Measurements from ENCODE around the gene NRDC.
"Not testable (repeated sequence)": the region's sequence is repeated elsewhere in the genome, so short reads cannot be mapped to it uniquely, and the experiment has no call there.

NRDC gene

DNA sequence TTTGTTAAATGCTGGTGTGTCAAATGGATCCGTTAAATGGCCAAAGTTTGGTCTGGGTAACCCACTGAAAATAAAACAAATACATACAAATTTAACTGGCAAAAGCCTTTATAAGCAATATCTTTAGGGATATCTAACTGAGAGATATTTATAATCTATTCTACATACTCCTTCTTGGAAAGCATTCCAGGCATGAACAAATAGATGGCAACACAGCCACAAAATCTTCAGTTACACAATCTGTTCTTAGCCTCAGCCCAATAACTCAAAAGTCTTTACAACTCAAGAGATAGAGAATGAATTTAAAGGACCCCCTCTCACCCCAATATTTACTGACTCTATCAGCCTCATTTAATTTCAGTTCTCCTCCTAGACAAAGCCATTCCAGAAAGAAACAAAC, 58.7 kb downstream of the NRDC start (continued):
- TF ChIP-seq ZNF549 (tag by site-specific recombination; IDR thresholded peaks at IDR 0.05) (no peak), ZNF140 (tag by site-specific recombination; IDR thresholded peaks at IDR 0.05) (no peak), ZNF335 (tag by site-specific recombination; conservative IDR thresholded peaks at IDR 0.05) (no peak)
- TF ChIP-seq, protein P1, sequence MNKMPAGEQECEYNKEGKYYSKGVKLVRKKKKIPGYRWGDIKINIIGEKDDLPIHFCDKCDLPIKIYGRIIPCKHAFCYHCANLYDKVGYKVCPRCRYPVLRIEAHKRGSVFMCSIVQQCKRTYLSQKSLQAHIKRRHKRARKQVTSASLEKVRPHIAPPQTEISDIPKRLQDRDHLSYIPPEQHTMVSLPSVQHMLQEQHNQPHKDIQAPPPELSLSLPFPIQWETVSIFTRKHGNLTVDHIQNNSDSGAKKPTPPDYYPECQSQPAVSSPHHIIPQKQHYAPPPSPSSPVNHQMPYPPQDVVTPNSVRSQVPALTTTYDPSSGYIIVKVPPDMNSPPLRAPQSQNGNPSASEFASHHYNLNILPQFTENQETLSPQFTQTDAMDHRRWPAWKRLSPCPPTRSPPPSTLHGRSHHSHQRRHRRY (tag by site-specific recombination; IDR thresholded peaks at IDR 0.05): no peak

DNA sequence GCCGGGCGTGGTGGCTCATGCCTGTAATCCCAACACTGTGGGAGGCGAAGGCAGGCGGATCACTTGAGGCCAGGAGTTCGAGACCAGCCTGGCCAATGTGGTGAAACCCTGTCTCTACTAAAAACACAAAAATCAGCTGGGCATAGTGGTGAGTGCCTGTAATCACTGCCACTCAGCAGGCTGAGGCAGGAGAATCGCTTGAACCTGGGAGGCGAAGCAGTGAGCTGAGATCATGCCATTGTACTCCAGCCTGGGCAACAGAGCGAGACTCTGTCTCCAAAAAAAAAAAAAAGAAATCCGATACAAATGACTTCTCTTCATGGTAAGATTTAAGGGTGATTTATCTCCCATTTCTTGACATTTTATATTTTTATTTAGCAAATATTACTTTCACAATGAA, 59.5 kb downstream of the NRDC start:
- H3K27ac ChIP-seq (ENCODE audit: extremely low read depth, low read depth, low read length); H3K9me3 ChIP-seq (ENCODE audit: control insufficient read depth, insufficient read depth, low read depth, low read length); H3K4me3 ChIP-seq (ENCODE audit: low read depth, low read length); POLR2A ChIA-PET; H3K4me1 ChIP-seq (ENCODE audit: control insufficient read depth, insufficient read depth, low read length); CTCF ChIA-PET: not testable (repeated sequence)
- H3K36me3 ChIP-seq (ENCODE audit: control insufficient read depth in 2 of 2, insufficient read depth in 1 of 2, low read length in 2 of 2): peaks cover 28 to 65% of the 10 kb centered on the region in 2 experiments

DNA sequence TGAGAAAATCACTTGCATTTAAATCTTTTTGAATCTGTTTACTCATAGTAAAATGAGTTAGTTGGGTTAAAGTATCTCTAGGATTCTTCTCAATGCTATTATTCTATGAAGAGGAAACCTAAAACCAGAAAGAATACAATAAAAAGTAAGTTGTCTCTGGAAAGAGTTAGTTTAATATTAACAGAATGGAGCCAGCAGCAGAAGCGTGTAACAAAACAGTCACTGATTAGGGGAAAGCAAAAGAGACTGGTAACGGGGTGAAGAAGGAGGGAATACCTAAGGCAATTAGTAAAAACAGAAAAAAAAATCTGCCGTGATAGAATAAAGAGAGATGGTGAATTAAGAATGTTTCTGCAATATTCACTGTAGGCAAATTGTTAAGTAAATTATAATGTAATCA, 60.0 kb downstream of the NRDC start:
- TF ChIP-seq SP2 (tag by site-specific recombination; IDR thresholded peaks at IDR 0.05) (no peak), SETDB1 (IDR thresholded peaks at IDR 0.05; ENCODE audit: insufficient read length, low read length) (no peak), ZNF324 (tag by site-specific recombination; IDR thresholded peaks at IDR 0.05) (no peak), ZNF560 (tag by site-specific recombination; IDR thresholded peaks at IDR 0.05; ENCODE audit: borderline replicate concordance) (no peak), ZNF121 (tag by site-specific recombination; IDR thresholded peaks at IDR 0.05) (no peak), KLF8 (tag by site-specific recombination; IDR thresholded peaks at IDR 0.05) (no peak)
- TF ChIP-seq, protein P2, sequence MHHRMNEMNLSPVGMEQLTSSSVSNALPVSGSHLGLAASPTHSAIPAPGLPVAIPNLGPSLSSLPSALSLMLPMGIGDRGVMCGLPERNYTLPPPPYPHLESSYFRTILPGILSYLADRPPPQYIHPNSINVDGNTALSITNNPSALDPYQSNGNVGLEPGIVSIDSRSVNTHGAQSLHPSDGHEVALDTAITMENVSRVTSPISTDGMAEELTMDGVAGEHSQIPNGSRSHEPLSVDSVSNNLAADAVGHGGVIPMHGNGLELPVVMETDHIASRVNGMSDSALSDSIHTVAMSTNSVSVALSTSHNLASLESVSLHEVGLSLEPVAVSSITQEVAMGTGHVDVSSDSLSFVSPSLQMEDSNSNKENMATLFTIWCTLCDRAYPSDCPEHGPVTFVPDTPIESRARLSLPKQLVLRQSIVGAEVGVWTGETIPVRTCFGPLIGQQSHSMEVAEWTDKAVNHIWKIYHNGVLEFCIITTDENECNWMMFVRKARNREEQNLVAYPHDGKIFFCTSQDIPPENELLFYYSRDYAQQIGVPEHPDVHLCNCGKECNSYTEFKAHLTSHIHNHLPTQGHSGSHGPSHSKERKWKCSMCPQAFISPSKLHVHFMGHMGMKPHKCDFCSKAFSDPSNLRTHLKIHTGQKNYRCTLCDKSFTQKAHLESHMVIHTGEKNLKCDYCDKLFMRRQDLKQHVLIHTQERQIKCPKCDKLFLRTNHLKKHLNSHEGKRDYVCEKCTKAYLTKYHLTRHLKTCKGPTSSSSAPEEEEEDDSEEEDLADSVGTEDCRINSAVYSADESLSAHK (tag by site-specific recombination; IDR thresholded peaks at IDR 0.05): no peak

DNA sequence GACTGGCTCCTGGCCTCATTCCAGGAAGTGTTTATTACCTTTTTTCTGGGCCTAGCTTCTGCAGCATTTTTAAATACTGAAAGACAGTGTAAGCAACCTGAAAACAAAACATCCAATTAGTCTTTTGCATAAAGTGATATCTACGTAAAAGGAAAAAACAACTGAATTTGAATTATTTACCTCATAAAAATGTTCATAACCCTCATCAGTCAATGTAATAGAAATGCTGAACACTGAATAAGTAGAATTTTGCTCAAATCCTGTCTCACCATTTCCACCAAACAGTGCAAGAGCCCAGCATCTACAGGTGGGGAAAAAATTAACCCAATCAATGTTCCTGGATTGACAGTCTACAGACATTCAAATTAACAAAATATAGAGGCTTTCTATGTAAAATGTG, 64.0 kb downstream of the NRDC start:
- Histone ChIP-seq H3K4me1 (ENCODE audit: control insufficient read depth, insufficient read depth, low read length) (no peaks in the 10 kb centered on the region), H3K9me3 (ENCODE audit: control insufficient read depth, insufficient read depth, low read depth, low read length) (no peaks in the 10 kb centered on the region), H3K36me3 (ENCODE audit: control insufficient read depth in 2 of 2, insufficient read depth in 1 of 2, low read length in 2 of 2) (peaks cover 31 to 72% of the 10 kb centered on the region in 2 experiments), H3K27ac (ENCODE audit: extremely low read depth, low read depth, low read length) (no peak overlapping the region), H3K4me3 (ENCODE audit: low read depth, low read length) (no peak overlapping the region)
- TF ChIP-seq, protein P3, sequence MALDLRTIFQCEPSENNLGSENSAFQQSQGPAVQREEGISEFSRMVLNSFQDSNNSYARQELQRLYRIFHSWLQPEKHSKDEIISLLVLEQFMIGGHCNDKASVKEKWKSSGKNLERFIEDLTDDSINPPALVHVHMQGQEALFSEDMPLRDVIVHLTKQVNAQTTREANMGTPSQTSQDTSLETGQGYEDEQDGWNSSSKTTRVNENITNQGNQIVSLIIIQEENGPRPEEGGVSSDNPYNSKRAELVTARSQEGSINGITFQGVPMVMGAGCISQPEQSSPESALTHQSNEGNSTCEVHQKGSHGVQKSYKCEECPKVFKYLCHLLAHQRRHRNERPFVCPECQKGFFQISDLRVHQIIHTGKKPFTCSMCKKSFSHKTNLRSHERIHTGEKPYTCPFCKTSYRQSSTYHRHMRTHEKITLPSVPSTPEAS (tag by site-specific recombination; IDR thresholded peaks at IDR 0.05): no peak
- peak; percentile 94 for TF ChIP-seq ZFP37 (tag by site-specific recombination; IDR thresholded peaks at IDR 0.05)
- CTCF ChIA-PET: no interaction called here
- POLR2A ChIA-PET: no interaction called here

More for the DNA sequence above, 60.0 kb downstream of the NRDC start:
- Histone ChIP-seq H3K4me1 (ENCODE audit: control insufficient read depth, insufficient read depth, low read length) (no peaks in the 10 kb centered on the region), H3K4me3 (ENCODE audit: low read depth, low read length) (no peak overlapping the region), H3K36me3 (ENCODE audit: control insufficient read depth in 2 of 2, insufficient read depth in 1 of 2, low read length in 2 of 2) (peaks cover 34 to 69% of the 10 kb centered on the region in 2 experiments), H3K27ac (ENCODE audit: extremely low read depth, low read depth, low read length) (no peak overlapping the region), H3K9me3 (ENCODE audit: control insufficient read depth, insufficient read depth, low read depth, low read length) (no peaks in the 10 kb centered on the region)
- ChIA-PET POLR2A (no interaction called here), CTCF (no interaction called here)

DNA sequence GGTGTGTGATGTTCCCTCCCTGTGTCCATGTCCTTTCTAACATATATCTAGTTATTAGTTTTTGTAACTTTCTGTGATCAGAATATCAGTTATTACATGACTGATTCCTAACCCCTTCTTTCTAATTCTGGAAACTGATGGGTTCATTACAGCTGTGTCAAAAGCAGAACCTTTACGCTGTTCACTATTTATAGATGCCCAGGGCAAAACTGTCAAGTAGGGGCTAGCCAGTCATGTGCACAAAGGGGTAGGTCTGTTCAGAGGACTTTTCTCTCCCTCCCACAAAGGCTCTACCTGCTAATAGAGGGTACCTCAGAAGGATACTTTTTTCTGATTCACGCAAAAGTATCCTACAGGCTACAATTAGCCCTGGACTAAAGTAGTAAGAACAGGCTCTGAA, 79.2 kb downstream of the NRDC start:
- Histone ChIP-seq H3K36me3 (ENCODE audit: control insufficient read depth in 2 of 2, insufficient read depth in 1 of 2, low read length in 2 of 2) (peaks cover 26 to 75% of the 10 kb centered on the region in 2 experiments), H3K4me3 (ENCODE audit: low read depth, low read length) (no peak overlapping the region), H3K4me1 (ENCODE audit: control insufficient read depth, insufficient read depth, low read length) (no peaks in the 10 kb centered on the region), H3K9me3 (ENCODE audit: control insufficient read depth, insufficient read depth, low read depth, low read length) (no peaks in the 10 kb centered on the region), H3K27ac (ENCODE audit: extremely low read depth, low read depth, low read length) (no peak overlapping the region)
- POLR2A ChIA-PET: interaction anchor here (0.6 kb wide), 1 partner anchor 79 kb away, joined by 3 read pairs; the partner anchor contains the start of gene NRDC
- CTCF ChIA-PET: no interaction called here
- TF ChIP-seq, protein P4, sequence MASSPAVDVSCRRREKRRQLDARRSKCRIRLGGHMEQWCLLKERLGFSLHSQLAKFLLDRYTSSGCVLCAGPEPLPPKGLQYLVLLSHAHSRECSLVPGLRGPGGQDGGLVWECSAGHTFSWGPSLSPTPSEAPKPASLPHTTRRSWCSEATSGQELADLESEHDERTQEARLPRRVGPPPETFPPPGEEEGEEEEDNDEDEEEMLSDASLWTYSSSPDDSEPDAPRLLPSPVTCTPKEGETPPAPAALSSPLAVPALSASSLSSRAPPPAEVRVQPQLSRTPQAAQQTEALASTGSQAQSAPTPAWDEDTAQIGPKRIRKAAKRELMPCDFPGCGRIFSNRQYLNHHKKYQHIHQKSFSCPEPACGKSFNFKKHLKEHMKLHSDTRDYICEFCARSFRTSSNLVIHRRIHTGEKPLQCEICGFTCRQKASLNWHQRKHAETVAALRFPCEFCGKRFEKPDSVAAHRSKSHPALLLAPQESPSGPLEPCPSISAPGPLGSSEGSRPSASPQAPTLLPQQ (tag by site-specific recombination; IDR thresholded peaks at IDR 0.05): no peak
- TF ChIP-seq ZNF174 (tag by site-specific recombination; IDR thresholded peaks at IDR 0.05) (no peak), ZNF660 (tag by site-specific recombination; IDR thresholded peaks at IDR 0.05) (no peak), ZNF350 (tag by site-specific recombination; IDR thresholded peaks at IDR 0.05) (no peak), EGR2 (tag by site-specific recombination; IDR thresholded peaks at IDR 0.05; ENCODE audit: low read depth) (no peak), ZNF658 (tag by site-specific recombination; IDR thresholded peaks at IDR 0.05) (no peak), HOXC10 (CRISPR knock-in tag; IDR thresholded peaks at IDR 0.05) (no peak)
- TF ChIP-seq, protein P5, sequence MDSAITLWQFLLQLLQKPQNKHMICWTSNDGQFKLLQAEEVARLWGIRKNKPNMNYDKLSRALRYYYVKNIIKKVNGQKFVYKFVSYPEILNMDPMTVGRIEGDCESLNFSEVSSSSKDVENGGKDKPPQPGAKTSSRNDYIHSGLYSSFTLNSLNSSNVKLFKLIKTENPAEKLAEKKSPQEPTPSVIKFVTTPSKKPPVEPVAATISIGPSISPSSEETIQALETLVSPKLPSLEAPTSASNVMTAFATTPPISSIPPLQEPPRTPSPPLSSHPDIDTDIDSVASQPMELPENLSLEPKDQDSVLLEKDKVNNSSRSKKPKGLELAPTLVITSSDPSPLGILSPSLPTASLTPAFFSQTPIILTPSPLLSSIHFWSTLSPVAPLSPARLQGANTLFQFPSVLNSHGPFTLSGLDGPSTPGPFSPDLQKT (IDR thresholded peaks at IDR 0.05; ENCODE audit: borderline replicate concordance, low read depth, low read length): no peak
